Activated naive CD8-positive, alpha-beta T cell treated with anti-CD3 and anti-CD28 coated beads, Interleukin-2, amount 10 ng/mL, durations not matched to agents 7 days and 5 days (primary cell): ENCODE data around the gene PLEKHH1. TPM values are rescaled to one million over a fixed set of nuclear protein-coding genes. Genes with fewer than 3 reads are reported as not detected.

ENCODE experiments used
- ATAC-seq: fragments of 150-1000 bp; cut with Tn5 transposase; one replicate; pipeline ENCODE4 v1.10.0; 2021; ENCODE audit warnings: low read depth, moderate library complexity
- POLR2A ChIA-PET: fragments of 350-600 bp; sonication (Branson Sonifier 250); formaldehyde crosslinking; loops from one replicate; lab custom pipeline; 2021; ENCODE audit warnings: antibody characterized with exemption; lab: Charles Lee
- DNase-seq: peaks from one replicate; pipeline ENCODE4 v3.0.0; 2021
- H3K27ac Mint-ChIP-seq: one replicate; pipeline ENCODE4 v1.8.0; 2022; ENCODE audit warnings: mild to moderate bottlenecking, mixed read lengths
- H3K27me3 Mint-ChIP-seq: one replicate; pipeline ENCODE4 v1.8.0; 2022; ENCODE audit warnings: mild to moderate bottlenecking, moderate library complexity, mixed read lengths
- H3K36me3 Mint-ChIP-seq: one replicate; pipeline ENCODE4 v1.8.0; 2021; ENCODE audit warnings: mild to moderate bottlenecking, mixed read lengths
- H3K4me1 Mint-ChIP-seq: one replicate; pipeline ENCODE4 v1.8.0; 2021; ENCODE audit warnings: mixed read lengths
- H3K4me3 Mint-ChIP-seq: one replicate; pipeline ENCODE4 v1.8.0; 2022; ENCODE audit warnings: mild to moderate bottlenecking, moderate library complexity, mixed read lengths
- H3K9me3 Mint-ChIP-seq: one replicate; pipeline ENCODE4 v1.8.0; 2021; ENCODE audit warnings: mixed read lengths
- total RNA-seq, 2 experiments: library from RNA; stranded (reverse); gene quantifications; one replicate each; pipeline ENCODE4 v1.2.3, GENCODE V29; 2021

PLEKHH1 gene
- total RNA-seq, 2 experiments from 2014 or later, result 0.68 to 1.0 TPM

DNA sequence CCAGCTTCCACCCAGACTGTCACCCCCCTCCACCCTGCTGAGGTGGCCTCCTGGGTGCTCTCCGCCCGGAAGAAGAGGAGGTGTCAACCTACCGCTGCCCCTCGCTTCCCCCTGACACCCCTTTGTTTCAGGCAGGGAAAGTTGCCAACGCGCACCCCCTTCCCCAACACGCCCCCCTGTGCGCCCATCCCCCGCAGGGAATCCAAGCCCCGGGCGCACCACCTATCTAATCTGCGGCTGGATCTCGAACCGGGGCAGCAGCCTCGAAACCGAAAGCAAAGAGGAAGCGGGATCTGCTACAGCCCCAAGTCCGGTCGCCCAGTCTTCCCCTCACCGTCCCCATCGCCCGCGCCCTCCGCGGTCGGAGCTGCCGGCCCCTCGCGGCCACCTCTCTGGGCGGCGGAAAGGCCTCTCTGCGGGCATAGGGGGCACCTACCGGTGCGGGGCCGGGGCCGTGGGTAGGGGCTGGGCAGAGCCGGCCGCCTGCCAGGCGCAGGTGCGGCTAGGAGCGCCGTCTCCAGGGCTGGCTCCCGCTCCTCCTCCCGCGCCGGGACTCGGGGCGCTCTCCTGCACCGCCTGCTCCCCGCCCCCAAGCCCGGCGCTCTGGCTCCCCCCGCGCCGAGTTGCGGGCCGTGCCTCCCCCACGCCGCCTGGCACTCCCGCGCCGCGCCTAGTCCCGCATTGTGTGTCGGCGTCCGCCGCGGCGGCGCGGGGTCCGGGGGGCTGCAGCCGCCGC is 18.3 kb upstream of the PLEKHH1 start:
- peak; percentile 65 for ATAC-seq
- POLR2A ChIA-PET, result interaction anchor here (1.1 to 1.4 kb wide), 2 partner anchors 26 to 28 kb away, joined by 3 read pairs; partner anchors contain the start of gene TMEM229B
- H3K4me3 Mint-ChIP-seq, result peak overlapping the region; percentile 87
- peak; percentile 71 for DNase-seq
- H3K4me1 Mint-ChIP-seq, result peaks cover 18% of the 10 kb centered on the region
- H3K9me3 Mint-ChIP-seq, result no peaks in the 10 kb centered on the region
- H3K27me3 Mint-ChIP-seq, result peaks cover 25% of the 10 kb centered on the region
- H3K27ac Mint-ChIP-seq, result peak overlapping the region; percentile 68
- no peaks in the 10 kb centered on the region for H3K36me3 Mint-ChIP-seq

DNA sequence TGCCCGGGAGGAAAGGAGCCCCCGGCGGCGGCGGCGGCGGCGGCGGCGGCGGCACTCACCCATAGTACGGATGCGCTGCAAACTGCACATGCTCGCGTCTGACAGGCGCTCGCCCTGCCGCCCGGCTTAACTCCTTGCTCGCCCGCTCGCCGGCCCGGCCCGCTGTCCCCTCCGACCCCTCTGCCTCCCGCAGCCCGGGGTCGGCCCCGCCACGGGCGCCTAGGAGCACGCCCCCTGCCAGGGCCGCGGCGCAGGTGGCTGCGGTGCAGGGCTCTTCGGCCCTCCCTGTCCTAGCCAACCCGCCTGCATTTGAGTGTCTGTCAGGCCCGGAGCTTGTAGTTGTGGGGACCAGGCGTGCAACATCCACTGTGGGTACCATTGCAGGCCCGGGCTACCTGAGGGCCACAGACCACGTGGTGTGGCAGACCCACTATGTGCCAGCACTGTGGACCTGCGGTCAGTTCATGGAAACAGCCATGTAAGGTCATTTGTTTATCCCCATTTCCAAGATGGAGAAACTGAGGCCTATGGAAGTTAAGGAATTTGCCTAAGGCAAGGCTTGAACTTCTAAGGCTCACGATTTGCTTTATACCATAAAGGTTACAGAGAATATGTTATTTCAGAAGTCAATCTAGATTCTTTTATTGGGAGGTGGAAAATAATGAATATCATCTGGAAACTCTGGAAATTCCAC is 17.6 kb upstream of the PLEKHH1 start:
- peak; percentile 68 for DNase-seq
- peak; percentile 70 for ATAC-seq
- Mint-ChIP-seq H3K9me3 (no peaks in the 10 kb centered on the region), H3K36me3 (no peaks in the 10 kb centered on the region), H3K27me3 (peaks cover 25% of the 10 kb centered on the region), H3K4me1 (peaks cover 18% of the 10 kb centered on the region), H3K27ac (no peak overlapping the region), H3K4me3 (peak overlapping the region; percentile 62)
- POLR2A ChIA-PET, result interaction anchor here (0.6 to 1.1 kb wide), 2 partner anchors 28 to 88 kb away, joined by 3 to 5 read pairs; no protein-coding TSS in a partner anchor

DNA sequence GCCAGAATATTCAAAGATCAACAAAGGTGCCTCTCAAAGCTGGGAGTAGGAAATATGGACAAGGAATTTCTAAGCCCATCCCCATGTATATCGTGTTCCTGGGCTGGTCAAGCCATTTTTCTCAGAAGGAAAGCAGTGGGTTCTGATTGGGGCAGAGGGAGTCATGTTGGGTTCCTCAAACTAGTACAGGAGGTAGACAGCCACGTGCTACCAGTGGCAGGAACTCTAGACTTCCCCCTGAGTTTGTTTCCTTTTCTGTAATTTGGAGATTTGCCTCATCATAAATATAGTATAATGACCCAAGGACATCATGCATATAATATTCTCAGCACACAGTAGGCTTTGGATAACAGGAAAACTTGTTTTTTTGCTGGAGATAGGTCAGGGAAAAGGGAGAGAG is 16.4 kb upstream of the PLEKHH1 start:
- H3K4me3 Mint-ChIP-seq, result no peak overlapping the region
- H3K9me3 Mint-ChIP-seq, result no peaks in the 10 kb centered on the region
- peaks cover 35% of the 10 kb centered on the region for H3K27me3 Mint-ChIP-seq
- POLR2A ChIA-PET, result no interaction called here
- H3K36me3 Mint-ChIP-seq, result no peaks in the 10 kb centered on the region
- H3K4me1 Mint-ChIP-seq, result peaks cover 18% of the 10 kb centered on the region
- ATAC-seq (no peak), DNase-seq (no peak)
- H3K27ac Mint-ChIP-seq, result no peak overlapping the region

DNA sequence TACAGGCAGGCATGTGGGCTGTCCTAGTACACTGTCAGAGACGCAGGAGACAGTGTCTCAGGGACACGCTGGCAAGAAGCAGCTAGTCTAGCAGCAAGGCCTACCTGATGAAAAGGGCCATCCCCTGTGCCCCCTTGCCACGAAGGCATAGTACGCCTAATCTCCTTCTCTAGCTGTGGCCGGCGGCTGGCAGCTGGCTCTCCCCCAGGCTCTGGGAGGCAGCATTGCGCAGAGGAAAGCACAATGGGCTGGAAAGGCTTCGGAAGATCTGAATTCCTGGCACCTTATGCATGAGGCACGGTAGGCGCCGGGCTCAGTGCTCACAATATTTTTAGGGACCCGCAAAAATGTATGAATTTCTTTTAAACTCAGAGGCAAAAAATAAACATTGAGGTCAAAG is 16.0 kb upstream of the PLEKHH1 start:
- H3K27me3 Mint-ChIP-seq, result peaks cover 39% of the 10 kb centered on the region
- H3K4me1 Mint-ChIP-seq, result peaks cover 18% of the 10 kb centered on the region
- H3K27ac Mint-ChIP-seq, result no peak overlapping the region
- ATAC-seq (no peak), DNase-seq (no peak)
- no peak overlapping the region for H3K4me3 Mint-ChIP-seq
- H3K9me3 Mint-ChIP-seq, result no peaks in the 10 kb centered on the region
- no peaks in the 10 kb centered on the region for H3K36me3 Mint-ChIP-seq
- POLR2A ChIA-PET, result no interaction called here

DNA sequence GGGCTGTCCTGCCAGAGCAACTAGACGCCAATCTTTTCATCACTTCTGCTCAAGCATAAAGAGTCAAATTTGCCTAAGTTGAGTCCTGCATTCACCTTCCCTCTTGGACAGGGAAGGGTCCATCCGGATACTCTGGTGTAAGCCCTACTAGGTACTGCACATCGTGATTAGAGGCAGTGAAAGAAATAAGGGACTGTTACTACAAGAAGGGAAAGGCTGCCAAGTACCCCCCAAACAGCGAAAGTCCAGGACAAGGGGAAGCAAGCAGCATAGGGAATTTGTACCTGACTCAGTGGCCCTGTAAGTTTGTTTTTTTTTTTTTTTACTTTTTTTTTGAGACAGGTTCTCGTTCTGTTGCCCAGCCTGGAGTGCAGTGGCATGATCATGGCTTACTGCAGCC is 13.7 kb upstream of the PLEKHH1 start:
- H3K4me3 Mint-ChIP-seq, result no peak overlapping the region
- DNase-seq (no peak), ATAC-seq (no peak)
- peaks cover 10% of the 10 kb centered on the region for H3K4me1 Mint-ChIP-seq
- peaks cover 54% of the 10 kb centered on the region for H3K27me3 Mint-ChIP-seq
- no peak overlapping the region for H3K27ac Mint-ChIP-seq
- POLR2A ChIA-PET, result no interaction called here
- H3K36me3 Mint-ChIP-seq, result no peaks in the 10 kb centered on the region
- no peaks in the 10 kb centered on the region for H3K9me3 Mint-ChIP-seq

DNA sequence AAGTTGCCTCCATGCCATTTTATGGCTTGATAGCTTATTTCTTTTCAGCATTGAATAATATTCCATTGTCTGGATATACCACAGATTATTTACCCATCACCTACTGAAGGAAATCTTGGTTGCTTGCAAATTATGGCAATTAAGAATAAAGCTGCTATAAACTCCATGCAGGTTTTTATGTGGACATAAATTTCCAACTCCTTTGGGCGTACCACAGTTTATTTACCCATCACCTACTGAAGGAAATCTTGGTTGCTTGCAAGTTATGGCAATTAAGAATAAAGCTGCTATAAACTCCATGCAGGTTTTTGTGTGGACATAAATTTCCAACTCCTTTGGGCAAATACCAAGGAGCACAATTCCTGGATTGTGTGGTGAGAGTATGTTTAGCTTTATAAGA is 12.6 kb upstream of the PLEKHH1 start:
- H3K27ac Mint-ChIP-seq, result no peak overlapping the region
- H3K9me3 Mint-ChIP-seq, result no peaks in the 10 kb centered on the region
- H3K36me3 Mint-ChIP-seq, result no peaks in the 10 kb centered on the region
- ATAC-seq (no peak), DNase-seq (no peak)
- H3K4me1 Mint-ChIP-seq, result peaks cover 8% of the 10 kb centered on the region
- POLR2A ChIA-PET, result no interaction called here
- no peak overlapping the region for H3K4me3 Mint-ChIP-seq
- peaks cover 61% of the 10 kb centered on the region for H3K27me3 Mint-ChIP-seq

DNA sequence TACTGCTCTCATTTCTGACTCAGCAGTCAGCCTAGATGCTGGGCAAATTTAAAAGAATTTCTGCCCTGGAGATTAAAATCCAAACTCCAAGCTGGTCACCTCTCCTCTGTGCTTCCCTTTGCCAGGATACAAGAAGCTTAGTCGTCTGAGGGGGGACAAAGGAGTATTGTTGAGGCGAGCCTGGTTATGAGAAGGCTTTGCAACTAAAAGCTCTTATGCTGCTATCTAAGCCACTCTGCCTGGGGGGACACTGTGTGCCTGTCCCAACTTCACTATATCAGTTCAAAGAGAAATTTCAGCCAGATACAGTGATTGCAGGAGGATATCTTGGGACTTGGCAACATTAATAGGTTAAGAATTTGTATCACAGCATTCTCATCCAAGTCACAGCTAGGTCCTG is 10.8 kb upstream of the PLEKHH1 start:
- Mint-ChIP-seq H3K9me3 (no peaks in the 10 kb centered on the region), H3K27me3 (peaks cover 58% of the 10 kb centered on the region), H3K36me3 (no peaks in the 10 kb centered on the region), H3K4me1 (peaks cover 1% of the 10 kb centered on the region), H3K27ac (no peak overlapping the region), H3K4me3 (no peak overlapping the region)
- POLR2A ChIA-PET, result no interaction called here
- no peak for DNase-seq
- ATAC-seq, result no peak

DNA sequence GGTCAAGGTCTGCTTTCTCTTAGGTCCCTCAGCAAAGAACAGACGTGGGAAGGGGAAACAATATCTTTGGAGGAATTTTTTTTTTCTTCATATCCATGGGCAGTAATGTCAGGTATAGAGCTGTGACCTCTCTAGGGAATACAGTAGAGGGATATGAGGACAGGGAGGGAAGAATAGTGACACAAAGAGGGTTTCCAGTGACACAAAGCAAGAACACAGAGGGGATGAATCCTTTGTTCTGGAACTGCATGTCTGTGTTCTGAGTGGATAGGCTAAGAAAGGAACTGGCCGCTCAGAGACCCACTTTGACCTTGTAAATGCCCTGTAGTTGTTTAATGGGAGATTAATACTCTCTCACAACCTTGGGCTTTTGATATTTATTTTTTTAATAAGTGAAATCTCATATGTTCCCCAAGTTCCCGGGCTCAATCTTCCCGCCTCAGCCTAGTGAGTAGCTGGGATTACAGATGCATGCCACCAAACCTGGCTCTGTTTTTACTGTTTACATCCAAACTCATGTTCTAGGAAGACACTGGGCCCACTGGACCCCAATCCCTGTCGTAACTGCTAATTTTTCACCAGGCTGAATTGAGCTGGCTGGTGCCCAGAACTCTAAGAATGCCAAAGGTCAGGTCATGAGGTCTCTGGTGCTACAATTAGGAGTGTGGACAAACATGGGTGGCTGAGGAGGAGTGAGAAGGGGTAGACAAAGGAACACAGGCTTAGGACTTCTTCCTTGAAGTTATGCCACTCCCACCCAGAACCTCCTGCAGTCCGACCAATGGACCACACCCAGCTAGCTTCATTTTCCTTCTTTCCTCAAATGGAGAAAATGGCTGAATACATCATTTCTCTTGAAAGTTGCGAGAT is 9.1 kb upstream of the PLEKHH1 start:
- H3K4me3 Mint-ChIP-seq, result no peak overlapping the region
- POLR2A ChIA-PET, result no interaction called here
- no peak overlapping the region for H3K27ac Mint-ChIP-seq
- no peaks in the 10 kb centered on the region for H3K36me3 Mint-ChIP-seq
- no peak for DNase-seq
- H3K27me3 Mint-ChIP-seq, result peaks cover 54% of the 10 kb centered on the region
- ATAC-seq, result no peak
- H3K4me1 Mint-ChIP-seq, result peaks cover 1% of the 10 kb centered on the region
- H3K9me3 Mint-ChIP-seq, result no peaks in the 10 kb centered on the region

DNA sequence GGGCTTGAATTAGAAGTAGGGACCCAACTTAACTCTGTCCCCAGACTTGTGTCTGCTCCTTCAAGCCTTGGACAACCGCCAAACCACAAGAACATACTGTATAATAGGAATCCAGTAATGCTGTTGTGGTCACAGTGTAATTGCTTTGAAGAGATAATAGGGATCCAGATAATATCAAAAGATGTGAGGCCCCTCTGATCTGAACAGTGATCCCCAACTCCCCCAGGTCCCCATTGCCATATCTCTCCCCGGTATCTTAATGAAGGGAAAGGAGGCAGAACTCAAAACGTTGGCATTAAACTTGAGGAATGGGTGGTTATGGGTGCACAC is 8.5 kb upstream of the PLEKHH1 start:
- H3K27me3 Mint-ChIP-seq, result peaks cover 54% of the 10 kb centered on the region
- H3K9me3 Mint-ChIP-seq, result no peaks in the 10 kb centered on the region
- H3K4me3 Mint-ChIP-seq, result no peak overlapping the region

DNA sequence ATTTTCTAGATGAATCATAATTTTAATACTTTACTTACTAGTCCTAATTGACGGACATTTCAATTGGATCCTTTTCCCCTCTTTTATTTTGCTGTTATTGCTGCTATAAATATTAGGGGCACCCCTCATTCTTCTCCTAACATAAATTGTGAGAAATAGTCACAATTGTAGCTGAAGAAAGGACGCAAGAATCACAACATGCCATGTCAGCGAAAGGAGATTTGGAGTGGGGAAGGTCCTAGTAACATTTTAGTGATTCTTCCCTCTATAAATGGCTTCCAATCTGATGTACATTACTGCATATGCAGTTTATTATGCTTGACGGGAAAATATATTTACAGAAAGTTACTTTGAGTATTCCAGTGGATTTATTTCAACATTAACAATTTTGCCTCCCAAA is 7.7 kb upstream of the PLEKHH1 start:
- Mint-ChIP-seq H3K4me1 (peaks cover 1% of the 10 kb centered on the region), H3K27ac (no peak overlapping the region), H3K9me3 (no peaks in the 10 kb centered on the region), H3K27me3 (peaks cover 61% of the 10 kb centered on the region), H3K4me3 (no peak overlapping the region), H3K36me3 (no peaks in the 10 kb centered on the region)
- POLR2A ChIA-PET, result no interaction called here
- no peak for DNase-seq
- ATAC-seq, result no peak

More for the DNA sequence above, 8.5 kb upstream of the PLEKHH1 start:
- POLR2A ChIA-PET, result no interaction called here
- Mint-ChIP-seq H3K36me3 (no peaks in the 10 kb centered on the region), H3K27ac (no peak overlapping the region), H3K4me1 (peaks cover 1% of the 10 kb centered on the region)
- DNase-seq (no peak), ATAC-seq (no peak)

DNA sequence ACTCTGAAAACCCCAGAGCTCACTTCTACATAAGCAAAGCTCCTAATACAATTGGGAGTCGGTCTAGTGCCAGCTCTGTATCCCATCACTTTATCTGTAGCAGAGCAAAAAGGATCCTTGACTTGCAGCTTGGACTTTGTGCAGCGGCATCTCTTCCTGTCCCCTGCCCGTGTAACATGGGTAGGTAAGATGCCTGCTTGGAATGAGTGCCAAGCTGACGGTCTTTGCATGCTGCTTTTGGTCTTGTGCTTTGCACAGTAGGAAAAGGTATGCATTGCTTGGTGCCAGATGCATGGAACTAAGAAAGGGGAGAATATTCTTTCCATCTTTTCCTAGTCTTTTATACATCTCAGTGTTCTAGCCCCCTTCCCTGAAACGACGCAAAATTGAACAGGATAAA is 6.9 kb upstream of the PLEKHH1 start:
- POLR2A ChIA-PET, result no interaction called here
- H3K27ac Mint-ChIP-seq, result no peak overlapping the region
- H3K9me3 Mint-ChIP-seq, result no peaks in the 10 kb centered on the region
- peaks cover 1% of the 10 kb centered on the region for H3K4me1 Mint-ChIP-seq
- H3K4me3 Mint-ChIP-seq, result no peak overlapping the region
- no peak for DNase-seq
- no peaks in the 10 kb centered on the region for H3K36me3 Mint-ChIP-seq
- no peak for ATAC-seq
- peaks cover 63% of the 10 kb centered on the region for H3K27me3 Mint-ChIP-seq

DNA sequence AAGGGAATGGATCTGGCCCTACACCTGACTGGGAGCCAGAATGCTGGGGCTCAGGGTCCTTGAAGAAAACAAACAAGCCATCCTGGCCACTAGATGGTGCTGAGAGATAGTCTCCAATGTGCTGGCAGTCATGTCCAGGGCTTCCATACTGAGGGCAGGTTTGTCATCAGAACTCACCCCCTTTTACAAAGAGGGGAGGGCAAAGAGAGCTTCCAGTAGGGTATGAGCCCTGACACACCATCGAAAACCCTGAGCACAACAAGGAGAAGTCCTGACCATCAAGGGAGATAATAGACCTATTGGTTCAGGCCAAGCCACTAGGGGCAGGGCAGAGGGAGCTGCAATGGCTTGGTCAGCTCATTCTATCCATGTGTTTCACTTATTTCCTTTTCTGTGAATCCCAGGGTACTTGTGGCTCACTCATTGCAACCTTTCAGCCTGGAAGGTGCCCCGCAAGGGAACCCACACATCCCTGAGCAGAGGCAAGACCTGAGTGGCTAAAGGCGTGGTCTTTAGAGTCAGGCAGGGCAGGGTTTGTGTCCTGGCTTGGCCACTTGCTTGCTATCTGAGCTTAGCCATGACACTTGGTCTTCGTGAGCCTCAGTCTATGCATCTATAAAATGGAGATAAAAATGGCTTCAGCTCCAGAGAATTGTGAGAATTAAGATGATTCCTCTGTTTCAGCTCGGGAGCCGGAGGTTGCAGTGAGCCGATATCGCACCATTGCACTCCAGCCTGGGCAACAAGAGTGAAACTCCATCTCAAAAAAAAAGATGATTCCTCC is 6.2 kb upstream of the PLEKHH1 start:
- H3K27me3 Mint-ChIP-seq, result peaks cover 61% of the 10 kb centered on the region

DNA sequence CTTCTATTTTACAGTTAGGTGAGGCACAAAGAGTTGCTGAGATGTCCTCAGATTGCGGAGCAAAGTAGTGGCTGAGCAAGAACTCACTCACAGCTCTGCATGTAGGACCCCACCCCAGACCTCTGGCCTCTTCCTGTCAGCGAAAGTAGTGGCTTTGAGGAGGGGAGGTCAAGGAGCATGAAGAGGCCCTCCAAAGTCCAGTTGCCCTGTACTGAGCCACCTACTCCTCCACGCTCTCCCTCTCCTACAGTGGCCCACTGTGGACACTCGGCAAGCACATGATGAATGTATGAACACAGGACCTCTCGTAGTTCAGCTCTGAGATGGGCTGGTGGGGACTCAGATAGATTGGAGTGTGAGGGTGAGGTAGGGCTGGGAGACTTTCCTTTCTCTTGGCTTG is 5.3 kb upstream of the PLEKHH1 start:
- Mint-ChIP-seq H3K4me1 (peaks cover 5% of the 10 kb centered on the region), H3K9me3 (no peaks in the 10 kb centered on the region), H3K27ac (no peak overlapping the region), H3K36me3 (no peaks in the 10 kb centered on the region), H3K4me3 (no peak overlapping the region), H3K27me3 (peaks cover 61% of the 10 kb centered on the region)
- ATAC-seq, result no peak
- POLR2A ChIA-PET, result interaction anchor here (0.6 to 1.1 kb wide), 2 partner anchors 72 to 159 kb away, joined by 3 to 4 read pairs; partner anchors contain the start of gene PIGH
- DNase-seq, result no peak

More for the DNA sequence above, 6.2 kb upstream of the PLEKHH1 start:
- H3K27ac Mint-ChIP-seq, result no peak overlapping the region
- no peaks in the 10 kb centered on the region for H3K9me3 Mint-ChIP-seq
- ATAC-seq (peak; percentile 85), DNase-seq (no peak)
- H3K4me1 Mint-ChIP-seq, result peaks cover 1% of the 10 kb centered on the region
- no peaks in the 10 kb centered on the region for H3K36me3 Mint-ChIP-seq
- POLR2A ChIA-PET, result interaction anchor here (1.1 kb wide), 1 partner anchor 73 kb away, joined by 4 read pairs; the partner anchor contains the start of gene PIGH
- H3K4me3 Mint-ChIP-seq, result no peak overlapping the region
